NK-92 (cell line): ENCODE results near the gene ZNF367.
"Not testable (repeated sequence)": the region's sequence is repeated elsewhere in the genome, so short reads cannot be mapped to it uniquely, and the experiment has no call there.

ENCODE experiments used
- DNase-seq: peaks from one replicate; lab custom pipeline; 2025; ENCODE audit not compliant: unreplicated experiment; lab: John Stamatoyannopoulos, UW

Gene ZNF367

GRCh38 chr9:96367943-96368342, 50.2 kb downstream of the ZNF367 start:
- no peak for DNase-seq

- no peak for DNase-seq
Measured at GRCh38 chr9:96363175-96363967, 54.8 kb downstream of the ZNF367 start.

DNA sequence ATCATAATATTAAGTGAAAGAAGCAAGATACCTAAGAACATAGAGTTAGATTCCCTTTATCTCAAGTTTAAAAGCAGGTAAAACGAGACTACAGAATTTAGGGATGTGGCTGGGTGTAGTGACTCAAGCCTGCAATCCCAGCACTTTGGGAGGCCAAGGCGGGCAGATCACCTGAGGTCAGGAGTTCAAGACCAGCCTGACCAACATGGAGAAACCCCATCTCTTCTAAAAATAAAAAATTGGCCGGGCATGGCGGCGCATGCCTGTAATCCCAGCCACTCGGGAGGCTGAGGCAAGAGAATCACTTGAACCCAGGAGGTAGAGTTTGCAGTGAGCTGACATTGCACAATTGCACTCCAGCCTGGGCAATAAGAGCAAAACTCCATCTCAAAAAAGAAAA, 56.1 kb downstream of the ZNF367 start:
- not testable (repeated sequence) for DNase-seq

GRCh38 chr9:96361668-96362067, 56.5 kb downstream of the ZNF367 start:
- no peak for DNase-seq

DNA sequence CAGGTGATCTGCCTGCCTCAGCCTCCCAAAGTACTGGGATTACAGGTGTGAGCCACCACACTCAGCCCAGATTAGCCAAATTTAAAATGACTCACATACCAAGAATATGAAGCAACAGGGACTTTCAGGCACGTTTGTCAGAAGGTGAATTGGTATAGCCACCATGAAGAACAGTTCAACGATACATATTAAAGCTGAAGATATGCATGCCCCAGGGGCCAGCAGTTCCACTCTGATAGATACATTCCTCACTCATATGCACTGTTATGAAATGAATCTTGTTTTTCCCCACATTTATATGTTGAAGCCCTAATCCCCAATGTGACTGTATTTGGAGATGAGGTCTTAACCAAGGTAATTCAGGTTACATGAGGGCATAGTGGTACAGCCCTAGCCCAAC, 57.2 kb downstream of the ZNF367 start:
- no peak for DNase-seq

- DNase-seq = not testable (repeated sequence)
Measured at GRCh38 chr9:96360523-96360922, 57.6 kb downstream of the ZNF367 start.

DNA sequence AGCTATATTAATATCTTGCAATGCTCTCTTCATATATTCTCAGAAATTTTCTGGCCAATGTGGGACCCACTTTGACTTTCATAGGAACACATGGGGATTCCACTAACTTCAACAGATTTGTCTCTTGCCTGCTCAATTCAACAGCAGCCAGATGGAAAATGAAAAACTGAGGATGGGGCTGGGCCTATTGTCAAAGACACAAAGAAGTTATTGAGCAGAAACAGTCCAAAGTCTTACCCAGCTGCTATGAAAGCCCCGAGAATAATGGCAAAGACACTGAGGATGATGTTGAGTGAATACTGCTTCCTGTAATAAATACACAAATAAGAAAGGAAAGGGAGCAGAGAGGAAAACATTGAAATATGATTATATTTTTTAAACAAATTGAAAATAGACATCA, 67.3 kb downstream of the ZNF367 start:
- DNase-seq = no peak

DNA sequence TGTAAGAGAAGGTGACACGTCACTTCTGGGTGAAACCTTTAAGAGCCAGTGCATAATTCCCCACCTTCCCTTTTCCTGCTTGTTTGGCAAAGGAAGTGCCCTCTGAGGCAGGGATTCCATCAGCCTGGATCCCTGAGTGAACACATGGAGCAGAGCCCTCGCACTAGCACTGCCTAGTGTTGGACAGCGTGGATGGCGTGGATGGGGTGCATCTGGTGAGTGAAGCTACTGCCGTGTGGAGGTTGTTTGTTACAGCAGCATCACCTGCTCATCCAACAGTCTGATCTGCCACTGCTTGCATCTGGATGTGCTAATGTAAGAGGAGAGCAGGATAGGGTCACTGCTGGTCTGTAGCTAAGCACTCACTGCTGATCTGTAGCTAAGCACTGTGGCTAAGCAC, 69.9 kb downstream of the ZNF367 start:
- no peak for DNase-seq

DNA sequence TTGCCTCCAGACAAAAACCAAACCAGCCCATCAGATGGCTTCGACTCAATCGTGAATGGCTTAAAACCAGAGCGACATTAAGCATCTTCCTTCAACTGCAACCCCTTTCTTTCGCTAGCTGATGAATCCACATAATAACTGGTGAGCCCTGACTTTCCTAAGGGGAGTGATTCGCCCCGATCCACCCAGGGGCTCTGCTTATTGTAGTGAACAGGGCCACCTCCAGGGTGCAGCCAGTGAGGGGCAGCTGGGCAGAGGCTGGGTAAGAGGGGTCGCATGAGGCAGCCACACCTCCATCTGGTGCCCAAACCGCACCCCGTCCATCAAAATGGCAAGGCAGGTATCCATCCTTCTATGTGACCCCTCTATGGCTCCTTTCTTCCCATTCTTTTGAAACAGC, 72.6 kb downstream of the ZNF367 start:
- DNase-seq = no peak

- DNase-seq = no peak
Measured at GRCh38 chr9:96344458-96345180, 73.6 kb downstream of the ZNF367 start.

- no peak for DNase-seq
Measured at GRCh38 chr9:96343515-96344360, 74.4 kb downstream of the ZNF367 start.

DNA sequence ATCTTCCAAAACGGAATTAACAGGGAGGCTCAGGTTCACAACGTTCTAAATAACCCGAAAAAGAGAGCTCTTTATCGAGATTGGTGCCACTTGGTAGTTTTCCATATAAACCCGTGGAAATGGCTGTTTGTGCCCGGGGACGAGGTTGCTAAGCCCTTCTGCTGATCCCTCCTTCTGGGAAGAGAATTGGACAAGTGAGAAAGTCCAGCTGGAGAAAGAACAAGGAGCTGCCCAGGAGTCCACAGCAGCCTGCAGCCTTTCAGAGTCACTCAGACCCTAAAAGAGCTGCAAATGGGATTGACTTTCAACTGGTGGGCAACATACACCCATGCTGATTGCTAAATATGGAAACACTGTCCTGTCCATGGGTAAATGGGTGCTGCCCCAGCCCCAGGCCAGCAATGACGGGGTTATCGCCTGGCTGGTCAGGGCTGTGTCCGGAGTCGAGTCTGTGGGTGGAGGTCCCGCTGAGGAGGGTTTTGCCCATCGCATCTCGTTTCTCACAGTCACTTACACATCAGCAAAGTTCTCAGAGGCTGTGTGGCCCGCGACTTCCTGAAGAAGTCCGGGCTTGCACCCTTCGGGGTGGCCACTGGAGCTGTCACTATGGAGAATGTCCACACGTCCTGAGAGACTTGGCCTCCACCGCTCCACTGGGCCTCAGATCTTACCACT, 75.5 kb downstream of the ZNF367 start:
- DNase-seq = no peak

DNA sequence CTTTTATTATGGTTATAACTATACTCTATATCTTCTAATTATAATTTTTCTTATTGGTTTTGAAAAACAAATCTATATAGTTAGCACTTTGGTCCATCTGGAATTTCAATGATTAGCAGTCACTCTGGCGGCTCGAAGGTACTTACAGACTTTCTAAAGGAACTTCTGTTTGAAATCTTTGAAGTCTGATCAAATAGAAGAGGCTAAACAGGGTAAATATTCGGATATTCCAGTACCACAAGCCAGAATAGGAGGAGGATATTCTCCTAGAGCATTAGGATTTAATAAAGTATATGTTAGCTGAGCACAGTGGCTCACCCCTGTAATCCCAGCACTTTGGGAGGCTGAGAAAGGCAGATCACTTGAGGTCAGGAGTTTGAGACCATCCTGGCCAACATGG, 77.5 kb downstream of the ZNF367 start:
- DNase-seq = no peak

DNA sequence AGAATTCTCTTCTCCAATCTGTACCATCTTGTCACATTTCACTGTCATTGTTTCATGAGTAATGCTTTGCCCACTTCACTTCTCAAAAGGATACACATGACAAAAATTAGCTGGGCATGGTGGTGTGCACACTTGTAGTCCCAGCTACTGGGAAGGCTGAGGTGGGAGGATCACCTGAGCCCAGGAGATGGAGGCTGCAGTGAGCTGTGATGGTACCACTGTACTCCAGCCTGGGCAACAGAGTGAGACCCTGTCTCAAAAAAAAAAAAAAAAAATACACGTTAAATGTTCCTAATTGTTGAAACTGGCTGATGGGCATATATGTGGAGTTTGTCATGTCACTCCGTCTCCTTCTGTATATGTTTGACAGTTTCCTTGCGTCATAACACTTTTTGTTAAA, 79.9 kb downstream of the ZNF367 start:
- DNase-seq = no peak
